GM12891 (cell line): ENCODE measurements around the gene UBASH3B.

Experiments used
- POLR2A ChIP-seq: IDR thresholded peaks from 2 replicates; pipeline ENCODE4 v1.6.1; 2011; ENCODE audit warnings: low read depth, low read length, control low read depth
- POLR2AphosphoS5 ChIP-seq: IDR thresholded peaks from 2 replicates; pipeline ENCODE4 v1.6.1; 2011; ENCODE audit warnings: low read depth, low read length, control low read depth
- POU2F2 ChIP-seq: IDR thresholded peaks from 2 replicates; pipeline ENCODE4 v1.6.1; 2011; ENCODE audit warnings: low read depth, mild to moderate bottlenecking, control low read depth, low read length, moderate library complexity

GRCh38 chr11:122637541-122637940, 18.0 kb upstream of the UBASH3B start:
- no peak for TF ChIP-seq POLR2AphosphoS5
- TF ChIP-seq POLR2A: no peak
- no peak for TF ChIP-seq POU2F2
